Measurements from ENCODE around the gene RSPO1.
"Not testable (repeated sequence)": the region's sequence is repeated elsewhere in the genome, so short reads cannot be mapped to it uniquely, and the experiment has no call there.

Gene RSPO1
- 0 reads per million in 2 donors for total RNA-seq

- DNase-seq = no peak
Observed at GRCh38 chr1:37634244-37634991, at the start of gene RSPO1. Gene RSPO1 (minus strand): TSS chr1:37634892. CDS start chr1:37629661, 5,231 bp downstream.

DNA sequence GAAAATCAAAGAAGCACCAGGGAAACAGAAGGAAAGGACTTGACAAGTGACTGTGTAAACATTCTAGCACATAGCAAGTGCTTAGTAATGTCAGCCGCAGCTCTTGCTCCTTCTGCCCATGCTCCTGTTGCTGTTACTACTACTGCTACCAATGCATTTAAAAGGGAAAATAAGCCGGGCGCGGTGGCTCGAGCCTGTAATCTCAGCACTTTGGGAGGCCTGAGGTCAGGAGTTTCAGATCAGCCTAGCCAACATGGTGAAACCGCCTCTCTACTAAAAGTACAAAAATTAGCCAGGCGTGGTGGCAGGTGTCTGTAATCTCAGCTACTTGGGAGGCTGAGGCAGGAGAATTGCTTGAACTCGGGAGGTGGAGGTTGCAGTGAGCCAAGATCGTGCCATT is 49.5 kb upstream of the RSPO1 start:
- DNase-seq = not testable (repeated sequence)

DNA sequence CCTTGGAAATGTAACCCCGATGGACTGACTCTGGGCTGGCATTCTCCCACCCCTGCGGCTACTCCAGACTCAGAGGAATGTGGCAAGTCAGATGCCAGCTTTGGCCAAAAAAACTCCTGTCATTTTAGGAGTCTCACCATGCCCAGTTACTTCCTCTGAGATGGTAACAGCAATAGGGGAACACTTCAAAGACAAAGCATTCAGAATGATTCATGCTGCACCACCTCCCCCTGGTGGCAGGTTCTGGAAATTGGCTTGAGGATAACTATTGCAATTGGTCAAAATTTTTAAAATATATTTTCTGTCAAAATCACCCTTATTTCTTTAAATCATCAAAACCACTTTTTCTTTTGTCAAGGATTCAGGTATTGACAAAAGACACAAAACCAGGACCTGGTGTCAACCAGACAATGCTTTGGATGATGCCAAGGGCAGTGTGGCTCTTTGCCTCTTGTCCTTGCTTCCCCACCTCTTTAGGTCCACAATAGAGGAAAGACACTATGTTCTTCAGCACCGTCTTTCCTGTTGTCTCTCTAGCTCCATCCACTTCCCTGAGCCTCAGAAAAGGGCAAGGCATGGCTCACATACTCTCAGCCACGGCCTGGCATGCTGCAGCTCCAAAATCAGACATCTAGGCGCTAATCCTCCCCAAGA is 47.8 kb upstream of the RSPO1 start:
- DNase-seq = no peak

DNA sequence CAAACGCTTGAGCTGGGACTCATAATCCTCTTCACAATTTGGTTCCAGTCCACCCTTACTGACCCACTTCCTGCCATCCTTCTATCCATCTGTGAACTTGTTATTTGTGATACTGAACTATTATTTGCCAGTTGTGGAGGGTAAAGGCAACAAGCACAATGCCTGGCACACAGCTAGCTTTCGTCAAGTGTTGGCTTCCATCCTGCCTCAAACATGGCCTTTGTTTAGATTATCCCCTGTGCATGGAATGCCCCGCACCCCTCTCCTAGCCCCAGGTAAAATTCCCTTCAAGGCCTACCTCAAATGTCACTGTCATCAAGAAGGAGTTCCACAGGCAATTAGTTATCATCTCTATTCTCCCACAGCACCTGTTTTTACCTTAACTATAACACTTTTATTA is 46.2 kb upstream of the RSPO1 start:
- no peak for DNase-seq

- no peak for DNase-seq
Observed at GRCh38 chr1:37677808-37678207, 43.1 kb upstream of the RSPO1 start.

DNA sequence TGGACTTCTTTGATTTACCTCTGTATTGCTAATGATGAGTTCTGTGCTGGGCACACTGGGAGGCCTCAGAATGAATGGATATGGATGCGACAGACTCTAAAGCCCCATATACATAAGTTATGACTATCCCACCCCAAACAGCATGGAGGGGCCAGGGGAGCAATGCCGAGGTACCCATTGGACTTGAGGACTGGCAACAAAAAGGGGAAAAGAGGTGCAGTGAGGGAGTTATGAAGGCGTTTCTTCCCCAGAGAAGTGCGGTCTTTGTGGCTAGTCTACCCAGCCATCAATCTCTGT is 42.4 kb upstream of the RSPO1 start:
- DNase-seq = no peak

GRCh38 chr1:37676281-37677142 is 41.8 kb upstream of the RSPO1 start:
- no peak for DNase-seq

GRCh38 chr1:37673920-37674319 is 39.2 kb upstream of the RSPO1 start:
- no peak for DNase-seq

- DNase-seq = no peak
Observed at GRCh38 chr1:37672136-37672870, 37.6 kb upstream of the RSPO1 start.

GRCh38 chr1:37671261-37671660 is 36.6 kb upstream of the RSPO1 start:
- no peak for DNase-seq

DNA sequence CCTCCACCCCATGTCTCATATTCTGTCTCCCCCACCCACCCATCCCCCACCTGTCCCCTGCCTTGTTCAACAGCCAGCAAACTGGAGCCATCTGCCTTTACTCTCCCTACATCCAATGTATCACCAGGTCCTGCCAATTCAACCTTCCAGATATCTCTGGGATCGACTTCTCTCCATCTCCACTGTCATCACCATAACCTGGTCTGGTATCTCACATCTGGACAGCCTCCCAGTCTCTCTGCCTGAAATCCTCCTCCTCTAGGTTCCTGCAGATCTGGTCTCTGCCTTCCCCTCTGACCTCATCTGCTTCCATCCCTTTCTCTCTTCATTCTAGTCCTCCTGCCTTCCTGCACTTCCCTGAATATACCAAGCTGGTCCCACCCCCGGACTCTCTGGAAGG is 35.4 kb upstream of the RSPO1 start:
- DNase-seq = no peak

GRCh38 chr1:37667023-37667671 is 32.5 kb upstream of the RSPO1 start:
- DNase-seq = no peak

DNA sequence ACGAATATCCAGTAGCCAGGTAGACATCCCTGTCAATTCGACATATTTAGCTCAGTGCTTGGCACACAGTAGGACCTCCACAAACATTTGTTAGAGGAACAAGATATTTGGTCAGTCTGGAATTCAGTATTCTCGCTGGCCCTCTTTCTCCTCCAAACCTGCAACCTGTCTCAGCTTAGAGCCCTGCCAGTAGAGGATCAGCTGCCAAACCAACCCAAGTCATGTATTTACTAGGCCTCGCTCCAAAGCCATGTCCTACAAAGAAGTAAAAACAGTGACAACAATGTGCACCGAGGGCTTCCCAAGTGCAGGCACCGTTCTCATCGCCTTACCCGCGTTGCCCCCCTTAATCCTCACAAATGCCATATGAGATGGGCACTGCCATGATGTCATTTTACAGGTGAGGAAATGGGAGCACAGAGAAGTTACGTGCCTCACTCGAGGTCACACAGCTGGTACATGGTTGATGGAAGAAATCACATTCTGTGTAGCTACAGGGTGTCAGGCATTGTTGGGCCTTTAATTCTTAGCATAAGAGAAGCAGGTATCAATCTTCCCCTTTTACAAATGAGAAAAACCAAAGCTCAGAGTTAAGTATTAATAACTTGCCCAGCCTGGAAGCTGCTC is 31.7 kb upstream of the RSPO1 start:
- no peak for DNase-seq

DNA sequence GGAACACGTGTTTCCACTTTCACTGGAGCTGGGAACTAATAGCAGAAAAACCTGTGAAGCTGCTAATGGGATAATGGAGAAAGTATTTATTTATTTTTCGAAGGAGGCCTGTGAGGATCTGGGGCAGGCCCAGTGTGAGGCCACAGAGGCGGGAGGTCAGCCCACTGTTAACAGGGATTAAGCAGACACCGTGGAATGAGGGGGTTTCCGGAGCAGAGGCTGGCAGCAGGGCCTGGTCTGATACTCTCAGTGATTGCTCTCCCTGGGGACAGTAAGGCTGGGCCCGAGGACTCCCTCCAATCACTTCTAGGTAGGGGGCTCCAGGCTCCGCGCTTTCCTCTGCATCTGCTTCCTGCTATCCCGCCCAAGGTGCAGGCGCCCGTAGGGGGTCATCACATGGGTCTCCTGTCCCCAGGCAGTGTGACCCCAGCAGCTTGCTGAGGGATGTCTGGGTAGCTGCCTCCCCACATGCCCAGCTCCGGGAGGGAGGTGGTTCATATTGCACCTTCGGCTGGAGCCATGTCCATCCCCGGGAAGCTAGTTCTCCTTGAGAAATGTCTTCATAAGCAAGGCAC is 28.8 kb upstream of the RSPO1 start:
- DNase-seq = no peak

DNA sequence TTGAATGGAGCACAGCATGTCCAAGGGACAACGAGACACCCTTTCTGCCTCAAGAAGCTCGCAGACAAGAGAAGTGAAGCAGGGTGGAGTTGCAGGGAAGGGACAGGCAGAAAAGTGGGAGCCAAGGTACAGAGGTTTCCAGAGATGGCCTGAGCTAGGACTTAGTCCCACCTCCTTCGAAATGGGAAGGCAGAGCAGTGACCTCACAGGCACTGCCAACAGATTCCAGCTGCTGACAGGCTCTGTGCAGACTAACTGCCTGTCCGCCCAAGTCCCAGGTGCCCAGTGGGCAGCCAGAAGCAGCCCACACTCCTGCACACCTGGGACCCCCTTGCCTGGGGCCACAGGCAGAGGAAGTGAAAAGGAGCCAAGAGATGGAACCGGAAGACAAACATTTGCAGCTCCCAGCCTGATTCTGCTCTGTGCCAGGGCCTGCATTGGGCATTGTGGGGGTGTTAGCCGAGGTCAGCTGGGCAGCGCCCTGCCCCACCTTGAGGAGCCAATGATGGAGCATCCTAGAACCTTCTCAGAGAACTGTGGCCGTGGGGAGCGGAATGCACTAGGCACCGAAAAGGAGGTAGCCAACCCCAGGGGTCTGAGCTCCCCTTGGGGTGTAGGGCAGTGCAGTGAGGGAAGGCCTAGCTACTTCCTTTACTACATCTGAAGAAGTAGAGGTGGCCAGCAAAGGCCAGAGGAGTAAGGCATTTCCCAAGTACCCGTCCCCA is 27.5 kb upstream of the RSPO1 start:
- DNase-seq = no peak

DNA sequence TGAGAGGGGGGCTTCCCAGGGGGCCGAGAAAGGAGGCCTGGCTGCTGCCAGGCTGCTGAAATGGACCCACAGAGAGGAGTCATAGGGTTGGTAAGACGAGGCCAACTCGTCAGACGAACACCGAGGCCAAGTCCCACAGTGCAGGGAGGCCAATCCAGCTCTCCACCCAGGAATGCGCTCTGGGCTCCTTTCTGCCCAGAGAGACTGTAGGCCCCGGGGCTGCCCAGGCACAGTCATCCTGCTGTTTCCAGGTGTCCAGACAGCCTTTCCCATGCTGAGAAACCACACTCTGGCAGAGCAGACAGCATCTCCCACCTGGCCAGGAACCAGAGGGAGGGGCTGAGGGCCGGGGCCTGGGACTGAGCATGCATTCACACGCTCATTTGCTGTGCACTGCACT is 26.7 kb upstream of the RSPO1 start:
- no peak for DNase-seq

- no peak for DNase-seq
Observed at GRCh38 chr1:37660664-37661063, 26.0 kb upstream of the RSPO1 start.

DNA sequence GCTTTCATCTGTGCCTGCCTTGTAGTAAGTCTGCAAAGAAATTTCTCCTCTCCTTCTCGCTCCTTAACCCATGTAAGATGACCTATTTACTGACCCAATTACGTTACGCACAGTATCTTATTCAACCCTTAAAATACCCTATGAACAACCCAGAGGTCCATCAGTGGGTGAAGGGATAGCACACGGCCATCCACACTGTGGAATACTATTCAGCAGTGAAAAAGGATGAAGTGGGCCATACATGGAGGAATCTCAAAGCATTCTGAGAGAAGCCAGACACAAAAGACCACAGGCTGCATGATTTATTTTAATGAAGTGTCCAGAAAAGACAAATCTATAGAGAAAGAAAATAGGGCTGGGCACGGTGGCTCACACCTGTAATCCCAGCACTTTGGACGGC is 23.8 kb upstream of the RSPO1 start:
- no peak for DNase-seq

- no peak for DNase-seq
Observed at GRCh38 chr1:37657620-37658412, 23.1 kb upstream of the RSPO1 start.

- DNase-seq = no peak
Observed at GRCh38 chr1:37656881-37657280, 22.2 kb upstream of the RSPO1 start.

Measured in activated gamma-delta T cell (primary cell).